HEK293 (cell line): ENCODE measurements around the gene OCA2.

Experiments used
- CTCF ChIA-PET: fragments of 350-600 bp; formaldehyde crosslinking; extraction: SDS; loops from one replicate; lab custom pipeline; 2021; ENCODE audit warnings: antibody characterized with exemption; lab: Yijun Ruan, JAX
- POLR2A ChIA-PET: fragments of 300-600 bp; formaldehyde crosslinking; extraction: SDS; loops from one replicate; lab custom pipeline; 2020; ENCODE audit warnings: antibody characterized with exemption, inconsistent platforms; lab: Yijun Ruan, JAX
- H3K27ac ChIP-seq: fragments of 200-500 bp; sonication (Bioruptor generic); 2 replicates; pipeline ENCODE4 v1.5.1; 2014; ENCODE audit warnings: low read depth, low read length, control low read depth, inconsistent platforms; ENCODE audit errors: extremely low read depth
- H3K36me3 ChIP-seq, 2 experiments: fragments of 200-500 bp in 1 of 2; sonication (Bioruptor generic) in 1 of 2; 1 replicate in 1 of 2; 2 replicates in 1 of 2; pipeline ENCODE4 v1.5.1; 2014 to 2017; ENCODE audit warnings: inconsistent platforms in 2 of 2, low read length in 2 of 2; ENCODE audit not compliant: control insufficient read depth in 2 of 2, insufficient read depth in 1 of 2
- H3K4me1 ChIP-seq: fragments of 200-500 bp; sonication (Bioruptor generic); 2 replicates; pipeline ENCODE4 v1.5.1; 2014; ENCODE audit warnings: mild to moderate bottlenecking, low read length, inconsistent platforms; ENCODE audit not compliant: control insufficient read depth, insufficient read depth
- H3K4me3 ChIP-seq: 2 replicates; pipeline ENCODE4 v1.5.1; 2011; ENCODE audit warnings: low read depth, mild to moderate bottlenecking, control low read depth, low read length, moderate library complexity
- H3K9me3 ChIP-seq: fragments of 200-500 bp; sonication (Bioruptor generic); 2 replicates; pipeline ENCODE4 v1.5.1; 2014; ENCODE audit warnings: low read depth, low read length, inconsistent platforms; ENCODE audit not compliant: control insufficient read depth, insufficient read depth
- GLI2 ChIP-seq: fragments of 450-650 bp; formaldehyde crosslinking; IDR thresholded peaks from 2 replicates; pipeline ENCODE4; 2017; ENCODE audit warnings: missing biosample characterization, missing genetic modification characterization, low read depth, borderline replicate concordance
- ZFP69B ChIP-seq: fragments of 450-650 bp; formaldehyde crosslinking; IDR thresholded peaks from 2 replicates; pipeline ENCODE4 v1.5.1; 2016; ENCODE audit warnings: missing biosample characterization, missing genetic modification characterization
- ZNF155 ChIP-seq: fragments of 450-650 bp; formaldehyde crosslinking; IDR thresholded peaks from 2 replicates; pipeline ENCODE4 v1.5.1; 2016; ENCODE audit warnings: missing biosample characterization, missing genetic modification characterization
- ZNF202 ChIP-seq: fragments of 450-650 bp; formaldehyde crosslinking; IDR thresholded peaks from 2 replicates; pipeline ENCODE4 v1.5.1; 2016; ENCODE audit warnings: missing biosample characterization, missing genetic modification characterization, borderline replicate concordance
- ZNF23 ChIP-seq: fragments of 450-650 bp; formaldehyde crosslinking; IDR thresholded peaks from 2 replicates; pipeline ENCODE4 v1.5.1; 2016; ENCODE audit warnings: missing biosample characterization, missing genetic modification characterization, borderline replicate concordance
- ZNF366 ChIP-seq: fragments of 450-650 bp; formaldehyde crosslinking; conservative IDR thresholded peaks from 2 replicates; pipeline ENCODE4 v1.5.1; 2016; ENCODE audit warnings: missing biosample characterization, missing genetic modification characterization
- ZNF549 ChIP-seq: fragments of 450-650 bp; IDR thresholded peaks from 2 replicates; pipeline ENCODE4 v1.5.1; 2018; ENCODE audit warnings: missing biosample characterization, missing genetic modification characterization, mild to moderate bottlenecking, inconsistent platforms, moderate library complexity
- ZNF555 ChIP-seq: fragments of 450-650 bp; formaldehyde crosslinking; conservative IDR thresholded peaks from 2 replicates; pipeline ENCODE4 v1.5.1; 2017; ENCODE audit warnings: missing biosample characterization, mild to moderate bottlenecking, missing genetic modification characterization, inconsistent platforms
- ZNF561 ChIP-seq: fragments of 450-650 bp; IDR thresholded peaks from 2 replicates; pipeline ENCODE4 v1.5.1; 2018; ENCODE audit warnings: missing biosample characterization, missing genetic modification characterization, borderline replicate concordance
- ZNF621 ChIP-seq: fragments of 450-650 bp; formaldehyde crosslinking; IDR thresholded peaks from 2 replicates; pipeline ENCODE4 v1.5.1; 2017; ENCODE audit warnings: missing biosample characterization, missing genetic modification characterization
- ZNF664 ChIP-seq: fragments of 450-650 bp; formaldehyde crosslinking; IDR thresholded peaks from 2 replicates; pipeline ENCODE4 v1.5.1; 2016; ENCODE audit warnings: missing biosample characterization, missing genetic modification characterization
- TF ChIP-seq, protein P1 (sequence below): fragments of 450-650 bp; formaldehyde crosslinking; IDR thresholded peaks from 2 replicates; pipeline ENCODE4 v1.5.1; 2016; ENCODE audit warnings: missing biosample characterization, missing genetic modification characterization
- TF ChIP-seq, protein P2 (sequence below): fragments of 450-650 bp; IDR thresholded peaks from 2 replicates; pipeline ENCODE4 v1.5.1; 2018; ENCODE audit warnings: missing biosample characterization, missing genetic modification characterization
- TF ChIP-seq, protein P3 (sequence below): fragments of 450-650 bp; formaldehyde crosslinking; IDR thresholded peaks from 2 replicates; pipeline ENCODE4 v1.5.1; 2016; ENCODE audit warnings: missing biosample characterization, missing genetic modification characterization
- TF ChIP-seq, protein P4 (sequence below): fragments of 450-650 bp; formaldehyde crosslinking; IDR thresholded peaks from 2 replicates; pipeline ENCODE4 v1.5.1; 2016; ENCODE audit warnings: missing biosample characterization, missing genetic modification characterization

The OCA2 gene

DNA sequence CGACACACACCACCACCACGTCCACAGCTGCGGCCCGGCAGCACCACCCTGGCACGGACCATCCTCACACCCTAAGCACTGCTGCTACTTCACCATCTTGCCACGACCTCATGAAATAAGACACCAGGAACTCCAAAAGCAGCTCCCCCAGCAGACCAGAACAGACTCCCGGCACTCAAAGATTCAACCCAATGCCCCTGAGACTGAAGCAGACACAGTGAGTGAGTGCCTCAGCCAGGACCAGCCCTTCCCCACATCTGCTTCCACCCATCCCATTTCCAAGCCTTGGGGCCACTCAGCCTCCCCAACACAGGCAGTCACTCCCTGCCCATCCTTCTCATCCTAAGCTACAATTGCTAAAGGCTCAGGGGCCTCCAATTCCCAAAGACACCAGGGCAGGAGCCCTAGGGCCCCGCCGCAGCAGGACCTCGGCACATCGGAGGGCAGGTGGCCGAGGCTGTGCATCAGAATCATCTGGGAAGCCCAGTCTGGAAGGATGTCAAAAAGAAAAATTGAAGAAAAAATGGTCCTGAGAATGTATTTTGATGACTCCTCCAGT is 18.4 kb upstream of the OCA2 start:
- Histone ChIP-seq H3K4me1 (no peaks in the 10 kb centered on the region), H3K27ac (no peak overlapping the region), H3K9me3 (no peaks in the 10 kb centered on the region), H3K4me3 (no peak overlapping the region), H3K36me3 (peaks cover 0 to 89% of the 10 kb centered on the region in 2 experiments)
- ChIA-PET POLR2A (no interaction called here), CTCF (no interaction called here)
- TF ChIP-seq ZFP69B (tag by site-specific recombination) (no peak), ZNF155 (tag by site-specific recombination) (no peak), ZNF561 (tag by site-specific recombination) (no peak), ZNF23 (no peak), GLI2 (tag by site-specific recombination) (no peak), ZNF366 (no peak), ZNF549 (tag by site-specific recombination) (no peak), ZNF202 (tag by site-specific recombination) (no peak), ZNF555 (tag by site-specific recombination) (no peak)
- TF ChIP-seq, protein P1, sequence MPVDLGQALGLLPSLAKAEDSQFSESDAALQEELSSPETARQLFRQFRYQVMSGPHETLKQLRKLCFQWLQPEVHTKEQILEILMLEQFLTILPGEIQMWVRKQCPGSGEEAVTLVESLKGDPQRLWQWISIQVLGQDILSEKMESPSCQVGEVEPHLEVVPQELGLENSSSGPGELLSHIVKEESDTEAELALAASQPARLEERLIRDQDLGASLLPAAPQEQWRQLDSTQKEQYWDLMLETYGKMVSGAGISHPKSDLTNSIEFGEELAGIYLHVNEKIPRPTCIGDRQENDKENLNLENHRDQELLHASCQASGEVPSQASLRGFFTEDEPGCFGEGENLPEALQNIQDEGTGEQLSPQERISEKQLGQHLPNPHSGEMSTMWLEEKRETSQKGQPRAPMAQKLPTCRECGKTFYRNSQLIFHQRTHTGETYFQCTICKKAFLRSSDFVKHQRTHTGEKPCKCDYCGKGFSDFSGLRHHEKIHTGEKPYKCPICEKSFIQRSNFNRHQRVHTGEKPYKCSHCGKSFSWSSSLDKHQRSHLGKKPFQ (tag by site-specific recombination) = no peak
- TF ChIP-seq, protein P2, sequence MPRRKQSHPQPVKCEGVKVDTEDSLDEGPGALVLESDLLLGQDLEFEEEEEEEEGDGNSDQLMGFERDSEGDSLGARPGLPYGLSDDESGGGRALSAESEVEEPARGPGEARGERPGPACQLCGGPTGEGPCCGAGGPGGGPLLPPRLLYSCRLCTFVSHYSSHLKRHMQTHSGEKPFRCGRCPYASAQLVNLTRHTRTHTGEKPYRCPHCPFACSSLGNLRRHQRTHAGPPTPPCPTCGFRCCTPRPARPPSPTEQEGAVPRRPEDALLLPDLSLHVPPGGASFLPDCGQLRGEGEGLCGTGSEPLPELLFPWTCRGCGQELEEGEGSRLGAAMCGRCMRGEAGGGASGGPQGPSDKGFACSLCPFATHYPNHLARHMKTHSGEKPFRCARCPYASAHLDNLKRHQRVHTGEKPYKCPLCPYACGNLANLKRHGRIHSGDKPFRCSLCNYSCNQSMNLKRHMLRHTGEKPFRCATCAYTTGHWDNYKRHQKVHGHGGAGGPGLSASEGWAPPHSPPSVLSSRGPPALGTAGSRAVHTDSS (tag by site-specific recombination) = no peak
- TF ChIP-seq, all 188 proteins: peak for 0

DNA sequence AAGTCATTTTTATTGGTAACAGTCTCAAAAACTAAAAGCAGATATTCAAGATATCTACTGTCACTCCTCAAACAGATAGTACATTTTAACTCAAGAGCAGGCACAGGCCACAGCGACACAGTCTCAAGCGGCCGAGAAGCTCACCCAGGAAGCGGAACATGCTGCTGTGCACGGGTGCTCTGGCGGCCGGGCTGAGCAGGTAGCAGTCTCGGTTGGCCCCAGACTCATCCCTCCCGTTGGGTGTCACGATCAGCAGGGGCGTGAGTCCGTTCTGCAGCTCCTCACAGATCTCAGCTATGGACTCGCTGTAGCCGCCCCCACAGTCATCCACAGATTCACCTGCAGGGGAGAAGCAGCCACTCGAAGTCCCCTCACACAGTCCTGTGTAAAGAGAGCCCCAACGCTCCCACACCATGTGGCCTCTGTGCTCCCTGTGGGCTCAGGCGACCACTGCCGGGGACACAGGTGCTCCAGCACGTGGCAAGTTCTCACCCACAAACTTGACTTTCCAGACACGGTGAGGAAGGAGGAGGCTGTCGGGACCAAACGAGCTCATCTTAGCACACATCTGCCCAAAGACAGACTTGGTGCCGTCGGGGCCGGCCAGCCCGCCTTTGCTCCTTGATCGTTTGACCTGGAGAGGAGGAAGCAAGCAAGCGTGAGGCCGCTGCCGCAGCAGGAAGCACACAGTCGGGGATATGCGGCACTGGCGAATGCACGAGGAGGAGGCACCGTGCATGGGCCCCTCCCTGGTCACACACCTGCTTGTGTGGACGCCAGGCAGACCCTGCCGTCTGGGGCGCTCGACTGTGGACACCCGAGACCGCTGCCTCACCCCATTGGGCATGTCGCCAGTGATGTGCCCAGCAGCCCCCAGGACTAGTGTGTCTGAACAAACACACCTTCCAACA is 17.7 kb upstream of the OCA2 start:
- ChIA-PET POLR2A (no interaction called here), CTCF (no interaction called here)
- Histone ChIP-seq H3K4me1 (no peaks in the 10 kb centered on the region), H3K4me3 (no peak overlapping the region), H3K36me3 (peaks cover 0 to 90% of the 10 kb centered on the region in 2 experiments), H3K9me3 (no peaks in the 10 kb centered on the region), H3K27ac (no peak overlapping the region)
- TF ChIP-seq, protein P3, sequence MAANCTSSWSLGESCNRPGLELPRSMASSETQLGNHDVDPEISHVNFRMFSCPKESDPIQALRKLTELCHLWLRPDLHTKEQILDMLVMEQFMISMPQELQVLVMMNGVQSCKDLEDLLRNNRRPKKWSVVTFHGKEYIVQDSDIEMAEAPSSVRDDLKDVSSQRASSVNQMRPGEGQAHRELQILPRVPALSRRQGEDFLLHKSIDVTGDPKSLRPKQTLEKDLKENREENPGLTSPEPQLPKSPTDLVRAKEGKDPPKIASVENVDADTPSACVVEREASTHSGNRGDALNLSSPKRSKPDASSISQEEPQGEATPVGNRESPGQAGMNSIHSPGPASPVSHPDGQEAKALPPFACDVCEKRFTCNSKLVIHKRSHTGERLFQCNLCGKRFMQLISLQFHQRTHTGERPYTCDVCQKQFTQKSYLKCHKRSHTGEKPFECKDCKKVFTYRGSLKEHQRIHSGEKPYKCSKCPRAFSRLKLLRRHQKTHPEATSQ (tag by site-specific recombination) = no peak
- TF ChIP-seq, protein P4, sequence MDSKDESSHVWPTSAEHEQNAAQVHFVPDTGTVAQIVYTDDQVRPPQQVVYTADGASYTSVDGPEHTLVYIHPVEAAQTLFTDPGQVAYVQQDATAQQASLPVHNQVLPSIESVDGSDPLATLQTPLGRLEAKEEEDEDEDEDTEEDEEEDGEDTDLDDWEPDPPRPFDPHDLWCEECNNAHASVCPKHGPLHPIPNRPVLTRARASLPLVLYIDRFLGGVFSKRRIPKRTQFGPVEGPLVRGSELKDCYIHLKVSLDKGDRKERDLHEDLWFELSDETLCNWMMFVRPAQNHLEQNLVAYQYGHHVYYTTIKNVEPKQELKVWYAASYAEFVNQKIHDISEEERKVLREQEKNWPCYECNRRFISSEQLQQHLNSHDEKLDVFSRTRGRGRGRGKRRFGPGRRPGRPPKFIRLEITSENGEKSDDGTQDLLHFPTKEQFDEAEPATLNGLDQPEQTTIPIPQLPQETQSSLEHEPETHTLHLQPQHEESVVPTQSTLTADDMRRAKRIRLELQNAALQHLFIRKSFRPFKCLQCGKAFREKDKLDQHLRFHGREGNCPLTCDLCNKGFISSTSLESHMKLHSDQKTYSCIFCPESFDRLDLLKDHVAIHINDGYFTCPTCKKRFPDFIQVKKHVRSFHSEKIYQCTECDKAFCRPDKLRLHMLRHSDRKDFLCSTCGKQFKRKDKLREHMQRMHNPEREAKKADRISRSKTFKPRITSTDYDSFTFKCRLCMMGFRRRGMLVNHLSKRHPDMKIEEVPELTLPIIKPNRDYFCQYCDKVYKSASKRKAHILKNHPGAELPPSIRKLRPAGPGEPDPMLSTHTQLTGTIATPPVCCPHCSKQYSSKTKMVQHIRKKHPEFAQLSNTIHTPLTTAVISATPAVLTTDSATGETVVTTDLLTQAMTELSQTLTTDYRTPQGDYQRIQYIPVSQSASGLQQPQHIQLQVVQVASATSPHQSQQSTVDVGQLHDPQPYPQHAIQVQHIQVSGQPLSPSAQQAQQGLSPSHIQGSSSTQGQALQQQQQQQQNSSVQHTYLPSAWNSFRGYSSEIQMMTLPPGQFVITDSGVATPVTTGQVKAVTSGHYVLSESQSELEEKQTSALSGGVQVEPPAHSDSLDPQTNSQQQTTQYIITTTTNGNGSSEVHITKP = no peak
- TF ChIP-seq ZNF621 (tag by site-specific recombination) = no peak
- TF ChIP-seq ZNF664 (tag by site-specific recombination) = no peak
